Aorta (tissue), 5 donors: ENCODE measurements around the gene CDS2. TPM values are rescaled to one million over a fixed set of nuclear protein-coding genes. Genes with fewer than 3 reads are reported as not detected.

Source experiments
- ATAC-seq: fragments of 200-7000 bp; cut with Tn5 transposase; one replicate; pipeline ENCODE4 v1.9.1; 2022; ENCODE audit warnings: moderate library complexity; ENCODE audit not compliant: low FRiP score
- DNase-seq, 2 donors: peaks; one replicate each; pipeline ENCODE4 v3.0.0-alpha.2; 2020
- H3K27ac ChIP-seq, 2 donors: one replicate each; pipeline ENCODE4 v1.5.1; 2013; ENCODE audit warnings: low read length in 2 of 2, mild to moderate bottlenecking in 2 of 2, moderate library complexity in 2 of 2, control low read depth in 1 of 2, inconsistent platforms in 1 of 2, low read depth in 1 of 2
- H3K27me3 ChIP-seq, 2 donors: one replicate each; pipeline ENCODE4 v1.6.1; 2013; ENCODE audit warnings: control low read depth in 1 of 2, low read length in 1 of 2, mild to moderate bottlenecking in 1 of 2, moderate library complexity in 1 of 2; ENCODE audit not compliant: insufficient read depth in 2 of 2, control insufficient read depth in 1 of 2
- H3K36me3 ChIP-seq, 2 donors: one replicate each; pipeline ENCODE4 v1.6.1; 2013; ENCODE audit warnings: control low read depth in 1 of 2, low read length in 1 of 2, mild to moderate bottlenecking in 1 of 2; ENCODE audit not compliant: insufficient read depth in 2 of 2, control insufficient read depth in 1 of 2
- H3K4me1 ChIP-seq, 2 donors: one replicate each; pipeline ENCODE4 v1.6.1; 2013; ENCODE audit warnings: low read length in 2 of 2, control low read depth in 1 of 2, mild to moderate bottlenecking in 1 of 2, moderate library complexity in 1 of 2; ENCODE audit not compliant: insufficient read depth in 2 of 2, control insufficient read depth in 1 of 2
- H3K4me3 ChIP-seq, 2 donors: one replicate each; pipeline ENCODE4 v1.5.1; 2013; ENCODE audit warnings: low read length in 2 of 2, control low read depth in 1 of 2, mild to moderate bottlenecking in 1 of 2
- H3K9me3 ChIP-seq: one replicate; pipeline ENCODE4 v1.6.1; 2013; ENCODE audit warnings: mild to moderate bottlenecking, low read length; ENCODE audit not compliant: control insufficient read depth
- WGBS, 2 donors: extraction: QIAGEN DNeasy Blood & Tissue Kit; methylation state at CpG; one replicate each; pipeline ENCODE4 v1.1.7; 2013; 5-methylcytosine and 5-hydroxymethylcytosine counted together
- intact Hi-C, 2 donors: fragments of 100-400 bp; cut with DNase I; formaldehyde crosslinking; loops; one replicate each; pipeline versions ENCODE4 v1.14.2 to v1.15.0; 2022
- polyA plus RNA-seq, 2 donors: library from polyadenylated mRNA; stranded (reverse); fragments of 200-250 nt; gene quantifications; one replicate each; pipeline ENCODE4 v1.2.3, GENCODE V29; 2013
- total RNA-seq, 2 donors: library from RNA; stranded (reverse); fragmentation: NEBNext Ultra II Directional; extraction: Animal tissue kit (Norgen Biotek cat#: 25700); gene quantifications; one replicate each; pipeline ENCODE4 v1.2.1, GENCODE V29; 2021
- donor health status: healthy with polysubstance abuse.
- donor health status: Bipolar disorder and iron deficiency.
- donor health status: DM: no; HTN: no; CAD: no.
- donor health status: DM: no; HTN: no; CAD: no.
- donor health status: DM: yes; HTN: yes; CAD: no.

The CDS2 gene
- total and polyA plus RNA-seq, 4 donors = 13.9 to 135 (median 50.0) TPM

- no peak overlapping the region for H3K4me3 ChIP-seq
- H3K9me3 ChIP-seq = no peaks in the 10 kb centered on the region
- DNase-seq (no peak), ATAC-seq (no peak)
- intact Hi-C loops = no loop called here
- no peaks in the 10 kb centered on the region for H3K36me3 ChIP-seq
- 82 to 90% methylated on average over 3 of the region's 3 CpGs for WGBS, 2 donors
- H3K27ac ChIP-seq = peak overlapping the region in 1 of 2 donors; percentile 22
- peaks cover 13 to 22% of the 10 kb centered on the region in 2 donors for H3K4me1 ChIP-seq
- H3K27me3 ChIP-seq = no peaks in the 10 kb centered on the region
Measured at GRCh38 chr20:5153152-5153467, 26.3 kb downstream of the CDS2 start.

- WGBS, 2 donors = 81 to 84% methylated on average over 5 of the region's 5 CpGs
- DNase-seq (no peak), ATAC-seq (no peak)
- Histone ChIP-seq H3K27ac (peak overlapping the region in 1 of 2 donors; percentile 22), H3K4me1 (peaks cover 11 to 16% of the 10 kb centered on the region in 2 donors), H3K27me3 (no peaks in the 10 kb centered on the region), H3K4me3 (no peak overlapping the region), H3K9me3 (no peaks in the 10 kb centered on the region), H3K36me3 (no peaks in the 10 kb centered on the region)
- intact Hi-C loops = no loop called here
Measured at GRCh38 chr20:5153612-5154542, 27.1 kb downstream of the CDS2 start.

- intact Hi-C loops = no loop called here
- Histone ChIP-seq H3K4me1 (peaks cover 11 to 14% of the 10 kb centered on the region in 2 donors), H3K36me3 (no peaks in the 10 kb centered on the region), H3K9me3 (no peaks in the 10 kb centered on the region), H3K4me3 (no peak overlapping the region), H3K27me3 (no peaks in the 10 kb centered on the region), H3K27ac (no peak overlapping the region)
- 95 to 96% methylated on average over 6 of the region's 6 CpGs for WGBS, 2 donors
- ATAC-seq = no peak
- no peak for DNase-seq
Measured at GRCh38 chr20:5154543-5154925, 27.7 kb downstream of the CDS2 start.

- 59 to 68% methylated on average over 2 of the region's 2 CpGs for WGBS, 2 donors
- peaks cover 9 to 11% of the 10 kb centered on the region in 2 donors for H3K4me1 ChIP-seq
Measured at GRCh38 chr20:5155404-5155803, 28.6 kb downstream of the CDS2 start.

GRCh38 chr20:5156675-5157448, 30.1 kb downstream of the CDS2 start:
- Histone ChIP-seq H3K27ac (peak overlapping the region in 1 of 2 donors; percentile 45), H3K27me3 (no peaks in the 10 kb centered on the region), H3K9me3 (no peaks in the 10 kb centered on the region), H3K4me3 (no peak overlapping the region), H3K36me3 (no peaks in the 10 kb centered on the region), H3K4me1 (peaks cover 9 to 12% of the 10 kb centered on the region in 2 donors)
- ATAC-seq = no peak
- WGBS, 2 donors = 39 to 51% methylated on average over 4 of the region's 4 CpGs
- intact Hi-C loops = no loop called here
- DNase-seq = no peak

More at GRCh38 chr20:5155404-5155803, 28.6 kb downstream of the CDS2 start:
- Histone ChIP-seq H3K27ac (no peak overlapping the region), H3K4me3 (no peak overlapping the region), H3K36me3 (no peaks in the 10 kb centered on the region), H3K9me3 (no peaks in the 10 kb centered on the region), H3K27me3 (no peaks in the 10 kb centered on the region)
- ATAC-seq (no peak), DNase-seq (no peak)
- intact Hi-C loops = no loop called here

- ATAC-seq (no peak), DNase-seq (no peak)
- H3K4me3 ChIP-seq = no peak overlapping the region
- no peaks in the 10 kb centered on the region for H3K36me3 ChIP-seq
- 37 to 43% methylated on average over 3 of the region's 3 CpGs for WGBS, 2 donors
- H3K27ac ChIP-seq = peak overlapping the region in 1 of 2 donors; percentile 51
- no peaks in the 10 kb centered on the region for H3K9me3 ChIP-seq
- peaks cover 14% of the 10 kb centered on the region in 2 donors for H3K4me1 ChIP-seq
- intact Hi-C loops = no loop called here
- no peaks in the 10 kb centered on the region for H3K27me3 ChIP-seq
Measured at GRCh38 chr20:5159928-5160327, 33.1 kb downstream of the CDS2 start.

- Histone ChIP-seq H3K4me1 (peaks cover 12 to 15% of the 10 kb centered on the region in 2 donors), H3K9me3 (no peaks in the 10 kb centered on the region), H3K27ac (no peak overlapping the region), H3K27me3 (no peaks in the 10 kb centered on the region), H3K4me3 (no peak overlapping the region), H3K36me3 (no peaks in the 10 kb centered on the region)
- intact Hi-C loops = no loop called here
- ATAC-seq (no peak), DNase-seq (no peak)
Measured at GRCh38 chr20:5160882-5161281, 34.1 kb downstream of the CDS2 start.

GRCh38 chr20:5161536-5162164, 34.8 kb downstream of the CDS2 start:
- Histone ChIP-seq H3K9me3 (no peaks in the 10 kb centered on the region), H3K4me3 (no peak overlapping the region), H3K27me3 (no peaks in the 10 kb centered on the region), H3K4me1 (peaks cover 7 to 15% of the 10 kb centered on the region in 2 donors), H3K36me3 (no peaks in the 10 kb centered on the region), H3K27ac (no peak overlapping the region)
- intact Hi-C loops = no loop called here
- ATAC-seq = no peak
- 93 to 94% methylated on average over 6 of the region's 6 CpGs for WGBS, 2 donors
- DNase-seq = no peak
